ENCODE results near the gene GSG1L. TPM values are rescaled to one million over a fixed set of nuclear protein-coding genes. Genes with fewer than 3 reads are reported as not detected.

GSG1L gene
- total and polyA plus RNA-seq, 9 of the 15 experiments (the other 6 are each of a cell fraction or from before 2014, with no cell fraction given) = not detected

GRCh38 chr16:28053461-28053860 lies 10.1 kb downstream of the GSG1L start:
- peaks cover 10 to 33% of the 10 kb centered on the region in 2 experiments; a peak in 4 of 5 replicates for H3K27me3 ChIP-seq (ENCODE audit: control insufficient read depth in 2 of 2, insufficient read depth in 2 of 2, low read length in 2 of 2)
- no peak; the same call in 2 of the 3 replicates for ATAC-seq
- no peaks in the 10 kb centered on the region for H3K9me3 ChIP-seq (replicated peaks; ENCODE audit: control insufficient read depth, insufficient read depth, low read depth, low read length)
- no peaks in the 10 kb centered on the region for H3K79me2 ChIP-seq (ENCODE audit: control insufficient read depth, insufficient read depth, low read length)
- in situ Hi-C loops (cut with MboI) = no loop called here
- H4K20me1 ChIP-seq (replicated peaks; ENCODE audit: control insufficient read depth, insufficient read depth, low read length) = no peaks in the 10 kb centered on the region
- no peak for DNase-seq (ENCODE audit: extremely low read depth in 1 of 4, low spot score in 3 of 4)
- no peaks in the 10 kb centered on the region; a peak in 1 of 5 replicates for H3K4me1 ChIP-seq (replicated peaks in 1 of 2; ENCODE audit: control insufficient read depth in 2 of 2, insufficient read depth in 2 of 2, low read length in 2 of 2)
- FAIRE-seq = no peak
- BruUV-seq (replicated peaks) = no TSS peak
- ChIA-PET POLR2A (interaction anchor here (0.9 kb wide), 1 partner anchor 11 kb away, joined by 4 read pairs; no protein-coding TSS in a partner anchor), CTCF (ENCODE audit: low intra/inter-chr PET ratio) (no interaction called here)
- no peak overlapping the region for H3K4me2 ChIP-seq (ENCODE audit: insufficient read depth, low read length)
- no peaks in the 10 kb centered on the region for H3K36me3 ChIP-seq (ENCODE audit: control insufficient read depth, insufficient read depth, low read length)
- no peak overlapping the region for H3K27ac ChIP-seq (ENCODE audit: extremely low read depth, low read depth, low read length)
- TF ChIP-seq PATZ1 (CRISPR knock-in tag; IDR thresholded peaks at IDR 0.05; ENCODE audit: borderline replicate concordance) (no peak), L3MBTL2 (IDR thresholded peaks at IDR 0.05) (peak; percentile 43; the same call in 1 of the 2 replicates), SMARCB1 (IDR thresholded peaks at IDR 0.05; ENCODE audit: insufficient read length, low read depth) (no peak), MTF1 (CRISPR knock-in tag; IDR thresholded peaks at IDR 0.05; ENCODE audit: borderline replicate concordance) (no peak), STAT6 (CRISPR knock-in tag; IDR thresholded peaks at IDR 0.05) (no peak), ZNF232 (CRISPR knock-in tag; IDR thresholded peaks at IDR 0.05) (no peak), NEUROD1 (IDR thresholded peaks at IDR 0.05; ENCODE audit: borderline replicate concordance, low read depth, low read length, partially characterized antibody) (no peak), E2F6 (IDR thresholded peaks at IDR 0.05; ENCODE audit: borderline replicate concordance in 1 of 2, extremely low read depth in 1 of 2, insufficient read depth in 1 of 2, insufficient read length in 1 of 2, low read depth in 1 of 2, low read length in 1 of 2, poor library complexity in 1 of 2, severe bottlenecking in 1 of 2) (peak; percentile 37 to 72), BRD9 (IDR thresholded peaks at IDR 0.05; ENCODE audit: low read depth, partially characterized antibody) (no peak), ZNF398 (CRISPR knock-in tag; IDR thresholded peaks at IDR 0.05) (no peak), ZNF165 (CRISPR knock-in tag; IDR thresholded peaks at IDR 0.05; ENCODE audit: borderline replicate concordance) (no peak), POU5F1 (IDR thresholded peaks at IDR 0.05; ENCODE audit: borderline replicate concordance, low read depth, low read length, partially characterized antibody) (no peak), ZNF696 (CRISPR knock-in tag; conservative IDR thresholded peaks at IDR 0.05) (no peak)
- intact Hi-C loops (cut with micrococcal nuclease) = no loop called here
- H3K4me3 ChIP-seq = no peak overlapping the region
- WGBS (ENCODE audit: insufficient coverage, low coverage, missing lambda C conversion rate) = 1% methylated on average over 14 of the region's 15 CpGs
- H3K9ac ChIP-seq (ENCODE audit: insufficient read depth in 1 of 2, low read depth in 2 of 2, low read length in 2 of 2) = no peak overlapping the region
- no peaks in the 10 kb centered on the region for H3K9me1 ChIP-seq (ENCODE audit: control insufficient read depth, insufficient read depth, low read length)
- H2AFZ ChIP-seq (ENCODE audit: low read depth, low read length) = no peak overlapping the region

Data from K562 (cell line).